Thoracic aorta (tissue), 2 donors: ENCODE measurements around the gene ANKRD40. TPM values are rescaled to one million over a fixed set of nuclear protein-coding genes. Genes with fewer than 3 reads are reported as not detected.

Experiments
- ATAC-seq: fragments of 150-250 bp; one replicate; pipeline ENCODE4 v1.8.0; 2017; ENCODE audit warnings: low read depth; ENCODE audit not compliant: insufficient number of reproducible peaks, low FRiP score
- DNase-seq: peaks from one replicate; pipeline ENCODE4 v3.0.0-alpha.2; 2020; ENCODE audit warnings: low spot score
- H3K27ac ChIP-seq, 2 donors: fragments of 200-600 bp; sonication (generic); 1 replicate in 1 of 2; 2 replicates in 1 of 2; pipeline ENCODE4 v1.5.1; 2016; ENCODE audit warnings: mild to moderate bottlenecking in 2 of 2, moderate library complexity in 2 of 2
- H3K27me3 ChIP-seq: fragments of 200-600 bp; sonication (generic); replicated peaks from 2 replicates; pipeline ENCODE4 v1.6.0; 2016; ENCODE audit warnings: mild to moderate bottlenecking; ENCODE audit not compliant: insufficient read depth
- H3K36me3 ChIP-seq: fragments of 200-600 bp; sonication (generic); one replicate; pipeline ENCODE4 v1.5.1; 2016
- H3K4me1 ChIP-seq, 2 donors: fragments of 200-600 bp; sonication (generic); 1 replicate in 1 of 2; 2 replicates in 1 of 2; pipeline versions ENCODE4 v1.5.1 to v1.6.0; 2016; ENCODE audit warnings: low read depth in 2 of 2, mild to moderate bottlenecking in 1 of 2; ENCODE audit not compliant: control insufficient read depth in 1 of 2
- H3K4me3 ChIP-seq: fragments of 200-600 bp; sonication (generic); 2 replicates; pipeline ENCODE4 v1.5.1; 2016; ENCODE audit warnings: mild to moderate bottlenecking
- H3K9me3 ChIP-seq: fragments of 200-600 bp; sonication (generic); 2 replicates; pipeline ENCODE4 v1.5.1; 2016
- CTCF ChIP-seq: fragments of 200-600 bp; sonication (generic); IDR thresholded peaks from one replicate; pipeline ENCODE4 v1.5.1; 2019; ENCODE audit warnings: antibody characterized with exemption
- total RNA-seq, 2 donors: library from RNA; depleted of rRNA; stranded (reverse); fragments of >200 nt; gene quantifications; one replicate each; pipeline versions ENCODE4 v1.1.0 to v1.2.3, GENCODE V29; 2016

The ANKRD40 gene
- total RNA-seq, 2 donors from 2014 or later, result 38.6 to 61.9 TPM

- no peak for ATAC-seq
- no peak for TF ChIP-seq CTCF
- Histone ChIP-seq H3K36me3 (no peaks in the 10 kb centered on the region), H3K9me3 (no peaks in the 10 kb centered on the region), H3K27ac (no peak overlapping the region), H3K4me3 (no peak overlapping the region), H3K4me1 (peaks cover 9 to 14% of the 10 kb centered on the region in 2 donors), H3K27me3 (no peaks in the 10 kb centered on the region)
- DNase-seq, result no peak
These were observed 41.9 kb downstream of the ANKRD40 start for GRCh38 chr17:50665838-50666237.

DNA sequence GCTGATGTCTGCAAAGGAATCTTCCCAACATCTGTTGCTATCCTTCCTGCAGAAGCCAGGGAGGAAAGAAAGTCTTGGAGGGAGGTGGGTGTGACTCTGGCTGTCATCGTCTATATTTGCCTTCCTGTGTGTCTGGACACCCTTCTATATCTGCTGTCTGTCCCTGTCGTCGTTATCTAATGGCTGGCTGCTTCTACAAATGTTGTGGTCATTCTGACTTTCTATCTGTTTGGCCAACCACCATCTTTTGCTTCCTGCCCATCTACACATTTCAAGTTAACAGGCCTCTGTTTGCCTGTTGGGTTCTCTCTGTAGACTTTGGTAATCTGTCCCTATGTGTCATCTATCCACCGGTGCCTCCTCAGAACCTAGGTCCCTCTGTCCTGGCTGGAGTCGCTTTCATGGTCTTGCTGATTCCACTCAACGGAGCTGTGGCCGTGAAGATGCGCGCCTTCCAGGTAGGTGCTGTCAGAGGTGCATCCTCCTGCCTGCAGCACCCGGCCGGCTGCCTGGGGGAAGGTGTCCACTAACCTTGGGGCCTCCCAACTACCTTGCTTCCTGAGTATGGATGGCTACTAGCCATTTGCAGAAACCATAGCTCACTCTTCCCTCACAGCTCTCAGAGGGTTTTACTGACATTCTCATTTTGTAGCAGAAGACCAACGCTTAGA is 42.8 kb downstream of the ANKRD40 start:
- no peak for ATAC-seq
- DNase-seq, result no peak

DNA sequence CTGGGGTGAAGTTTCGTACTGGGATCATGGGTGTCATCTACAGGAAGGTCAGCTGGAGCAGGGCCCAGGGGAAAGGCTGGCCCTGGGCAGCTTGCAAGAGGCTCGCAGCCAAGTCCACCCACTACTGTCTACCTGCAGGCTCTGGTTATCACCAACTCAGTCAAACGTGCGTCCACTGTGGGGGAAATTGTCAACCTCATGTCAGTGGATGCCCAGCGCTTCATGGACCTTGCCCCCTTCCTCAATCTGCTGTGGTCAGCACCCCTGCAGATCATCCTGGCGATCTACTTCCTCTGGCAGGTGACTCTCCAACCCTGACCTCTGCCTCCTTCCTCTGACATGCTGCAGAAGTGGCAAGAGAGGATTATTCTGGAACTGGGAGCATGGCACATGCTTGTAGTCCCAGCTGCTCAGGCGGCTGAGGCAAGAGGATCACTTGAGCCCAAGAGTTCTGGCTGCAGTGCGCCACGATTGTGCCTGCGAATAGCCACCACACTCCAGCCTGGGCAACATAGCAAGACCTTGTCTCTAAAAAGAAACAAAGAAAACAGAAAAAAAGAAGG is 43.8 kb downstream of the ANKRD40 start:
- H3K27ac ChIP-seq, result no peak overlapping the region
- TF ChIP-seq CTCF, result no peak
- DNase-seq (no peak), ATAC-seq (no peak)
- H3K9me3 ChIP-seq, result no peaks in the 10 kb centered on the region
- H3K36me3 ChIP-seq, result no peaks in the 10 kb centered on the region
- no peaks in the 10 kb centered on the region for H3K27me3 ChIP-seq
- no peak overlapping the region for H3K4me3 ChIP-seq
- H3K4me1 ChIP-seq, result peaks cover 27 to 33% of the 10 kb centered on the region in 2 donors

More for the DNA sequence above, 42.8 kb downstream of the ANKRD40 start:
- Histone ChIP-seq H3K4me1 (peaks cover 18 to 23% of the 10 kb centered on the region in 2 donors), H3K4me3 (no peak overlapping the region), H3K36me3 (no peaks in the 10 kb centered on the region), H3K27ac (no peak overlapping the region), H3K27me3 (no peaks in the 10 kb centered on the region), H3K9me3 (no peaks in the 10 kb centered on the region)
- TF ChIP-seq CTCF, result no peak

GRCh38 chr17:50662632-50663225 is 45.0 kb downstream of the ANKRD40 start:
- ATAC-seq (no peak), DNase-seq (no peak)
- Histone ChIP-seq H3K4me1 (peaks cover 27 to 45% of the 10 kb centered on the region in 2 donors), H3K27ac (peak overlapping the region in 1 of 2 donors; percentile 50), H3K27me3 (no peaks in the 10 kb centered on the region), H3K4me3 (no peak overlapping the region), H3K36me3 (no peaks in the 10 kb centered on the region), H3K9me3 (no peaks in the 10 kb centered on the region)
- no peak for TF ChIP-seq CTCF

- Histone ChIP-seq H3K4me3 (no peak overlapping the region), H3K27me3 (no peaks in the 10 kb centered on the region), H3K27ac (peak overlapping the region; percentile 50 to 67), H3K36me3 (no peaks in the 10 kb centered on the region), H3K4me1 (peaks cover 27 to 45% of the 10 kb centered on the region in 2 donors), H3K9me3 (no peaks in the 10 kb centered on the region)
- TF ChIP-seq CTCF, result no peak
- DNase-seq (peak; percentile 70), ATAC-seq (peak; percentile 96)
These were observed 45.8 kb downstream of the ANKRD40 start for GRCh38 chr17:50661795-50662391.
